Gastrocnemius medialis (tissue), 4 donors: ENCODE results near the gene LUZP2.

Source experiments
- CTCF ChIP-seq, 5 experiments: fragments of 450-650 bp in 3 of 5; fragments of 200-600 bp in 2 of 5; sonication (generic) in 2 of 5; IDR thresholded peaks in 4 of 5; conservative IDR thresholded peaks in 1 of 5; 1 replicate in 4 of 5; 2 replicates in 1 of 5; pipeline ENCODE4 v1.5.1; 2016 to 2019; ENCODE audit warnings: antibody characterized with exemption in 5 of 5, mild to moderate bottlenecking in 3 of 5, moderate library complexity in 3 of 5
- POLR2A ChIP-seq, 2 donors: fragments of 450-650 bp; IDR thresholded peaks; one replicate each; pipeline ENCODE4 v1.6.1; 2017; ENCODE audit warnings: antibody characterized with exemption in 2 of 2, mild to moderate bottlenecking in 2 of 2, moderate library complexity in 2 of 2

- TF ChIP-seq POLR2A (IDR thresholded peaks at IDR 0.05) (no peak), CTCF (IDR thresholded peaks at IDR 0.05 in 4 of 5, conservative IDR thresholded peaks at IDR 0.05 in 1 of 5) (no peak)
Measured at GRCh38 chr11:24965748-24966147, 468.9 kb downstream of the LUZP2 start.
